Right hindlimb (tissue), 1 donor: ENCODE results near the gene GLDN.
A peak's percentile ranks its signal among the peaks of the same experiment; 100 is the strongest.

Experiments used
- DNase-seq: peaks from one replicate; pipeline ENCODE4 v3.0.0-alpha.2; 2018

GLDN gene

DNA sequence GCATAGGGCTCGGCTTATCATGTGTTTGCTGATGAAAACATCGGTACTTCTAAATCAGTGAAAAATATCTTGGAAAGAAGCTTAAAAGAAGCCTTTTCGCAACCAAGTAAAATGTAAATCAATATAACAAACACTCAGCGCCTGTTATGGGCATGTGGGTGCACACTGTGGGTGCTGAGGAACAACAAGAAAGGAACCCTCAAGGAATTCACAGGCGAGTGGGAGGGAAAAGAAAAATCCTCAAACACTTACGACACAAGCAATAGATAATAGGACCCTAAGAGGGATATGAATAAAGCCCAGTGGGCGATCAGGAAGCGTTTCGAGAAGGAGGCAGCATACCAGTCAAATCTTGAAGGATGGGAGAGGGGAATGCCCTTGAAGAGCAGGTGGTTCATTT, 21.9 kb downstream of the GLDN start:
- DNase-seq = no peak

DNA sequence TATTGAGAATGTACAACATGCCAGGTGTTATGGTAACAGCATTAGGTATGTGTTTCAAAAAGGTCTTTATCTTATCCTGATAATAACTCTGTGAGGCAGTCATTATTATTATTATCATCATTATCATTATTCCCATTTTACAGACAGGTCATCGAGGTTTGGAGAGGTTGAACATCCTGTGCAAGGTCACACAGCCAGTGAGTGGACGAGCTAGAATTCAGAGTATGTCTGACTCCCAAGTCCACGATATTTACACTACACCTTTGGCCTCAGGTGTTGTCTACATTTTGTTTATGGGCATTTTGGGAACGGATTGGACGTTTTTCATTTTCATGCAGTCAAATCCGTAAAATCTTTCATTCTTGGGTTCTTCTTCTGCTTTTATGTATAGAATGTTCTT, 24.0 kb downstream of the GLDN start:
- no peak for DNase-seq

DNA sequence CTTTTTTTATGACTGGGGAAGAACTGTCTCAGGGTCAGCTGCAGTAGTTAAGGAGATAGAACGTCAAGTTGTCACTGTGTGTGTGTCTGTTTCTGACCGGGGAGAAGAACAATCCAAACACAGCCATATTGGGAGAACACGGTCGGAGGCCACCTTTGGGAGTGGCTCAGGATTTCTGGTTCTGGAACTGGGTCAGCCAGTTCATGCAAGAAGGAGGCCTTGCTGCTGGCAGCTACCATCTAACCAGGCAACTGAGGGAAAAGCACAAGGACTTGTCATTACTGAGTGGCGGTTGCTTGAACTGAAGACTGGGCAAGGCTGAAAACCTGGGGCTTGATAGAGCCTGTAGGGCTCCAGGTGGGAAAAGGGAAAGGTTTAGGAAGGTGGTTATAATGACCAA, 24.6 kb downstream of the GLDN start:
- no peak for DNase-seq

DNA sequence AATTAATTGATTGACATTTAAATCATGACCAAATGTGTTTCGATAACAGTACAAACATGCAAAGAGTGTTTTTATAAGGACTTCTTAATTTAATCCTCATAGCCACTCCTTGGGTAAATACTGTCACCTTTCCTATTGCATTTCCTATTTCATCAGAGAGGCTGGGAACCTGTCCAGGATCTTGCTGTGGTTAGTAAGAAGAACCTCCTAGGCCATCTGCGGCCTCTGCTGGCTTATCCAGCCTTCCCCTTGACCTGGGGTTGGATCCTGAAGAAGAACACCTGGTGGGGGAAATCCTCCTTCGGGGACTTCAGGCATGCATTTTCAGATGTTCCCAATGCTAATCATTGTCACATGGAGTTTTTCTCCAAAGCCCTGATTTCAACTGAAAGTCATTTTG, 25.5 kb downstream of the GLDN start:
- peak; percentile 31 for DNase-seq

DNA sequence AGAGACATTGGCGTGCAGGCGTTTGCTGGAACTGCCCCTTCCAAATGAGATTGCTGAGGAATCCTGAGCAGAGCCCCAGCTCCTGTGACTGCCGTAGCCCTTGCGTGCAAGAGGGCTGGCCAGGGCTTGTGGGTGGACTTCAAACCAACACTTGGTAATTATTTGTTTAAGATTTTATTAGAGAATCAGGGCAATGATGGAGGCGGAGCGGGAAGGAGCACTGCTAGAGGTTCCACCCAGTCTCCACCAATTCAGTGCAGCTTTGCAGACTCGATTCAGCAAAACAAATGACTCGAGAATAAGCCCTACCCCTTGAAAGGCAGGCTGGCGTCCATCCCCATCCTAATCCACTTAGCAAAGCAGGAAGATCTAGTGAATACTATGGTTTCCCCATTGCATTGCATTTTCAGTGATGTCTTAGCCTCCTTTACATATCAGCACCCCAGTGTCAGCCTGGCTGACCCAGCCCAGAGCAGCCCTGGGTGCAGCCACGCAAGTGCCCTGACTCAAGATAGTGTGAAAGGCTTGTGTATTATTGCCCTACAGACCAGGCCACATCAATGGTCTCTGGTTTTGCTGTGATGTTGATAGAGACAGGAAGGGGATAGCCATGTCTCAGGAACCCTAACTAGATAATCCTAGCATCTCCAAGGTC, 26.0 kb downstream of the GLDN start:
- DNase-seq = no peak

DNA sequence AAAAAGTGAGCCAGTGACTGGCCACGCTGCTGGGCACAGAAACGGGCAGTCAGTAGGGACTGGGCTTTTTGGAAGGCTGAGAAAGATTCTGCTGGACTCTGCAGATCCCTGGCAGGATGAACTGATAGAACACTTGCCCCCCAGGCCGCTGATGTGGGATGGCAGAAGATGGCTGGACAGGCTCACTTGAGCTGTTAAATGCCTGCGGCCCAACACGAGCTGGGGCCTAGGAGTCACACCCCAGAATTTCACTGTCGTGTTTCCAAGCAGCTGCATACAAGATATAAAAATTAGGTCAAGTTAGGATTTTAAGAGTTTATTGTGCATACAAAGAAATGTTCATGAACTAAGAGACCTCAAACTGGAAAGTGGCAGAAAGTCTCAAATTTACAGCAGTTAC, 26.9 kb downstream of the GLDN start:
- DNase-seq = no peak

DNA sequence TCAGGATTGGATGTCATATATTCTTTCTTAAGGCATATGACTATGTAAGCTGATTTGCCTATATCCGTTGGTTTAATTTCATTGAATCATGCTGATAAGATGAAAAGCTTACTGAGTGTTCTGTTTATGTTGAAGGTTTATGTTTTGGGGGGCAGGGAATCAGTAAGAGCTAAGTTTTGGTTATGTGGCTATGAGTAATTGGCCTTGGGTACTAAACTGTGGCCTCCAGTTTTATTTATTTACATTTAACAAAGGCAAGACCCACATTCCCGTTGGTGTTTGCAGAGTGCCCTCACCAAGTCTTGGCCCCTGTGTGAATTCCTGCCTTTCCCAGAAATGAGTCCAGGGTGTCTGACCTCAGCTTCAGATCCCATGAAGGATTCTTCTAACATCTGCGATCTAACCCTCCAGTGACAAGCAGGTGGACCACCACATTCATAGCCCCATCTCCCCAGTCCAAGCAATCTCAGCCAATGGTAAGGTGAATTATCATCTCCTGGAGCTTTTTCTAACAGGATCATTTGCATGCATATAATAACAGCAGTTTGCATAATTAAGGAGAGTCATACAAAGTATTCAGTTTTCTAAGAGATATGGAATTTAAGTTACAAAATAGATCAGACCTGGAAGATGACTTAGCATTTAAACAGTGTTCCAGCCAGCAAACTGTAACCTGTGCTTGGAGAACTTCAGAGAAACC, 27.4 kb downstream of the GLDN start:
- DNase-seq = no peak

DNA sequence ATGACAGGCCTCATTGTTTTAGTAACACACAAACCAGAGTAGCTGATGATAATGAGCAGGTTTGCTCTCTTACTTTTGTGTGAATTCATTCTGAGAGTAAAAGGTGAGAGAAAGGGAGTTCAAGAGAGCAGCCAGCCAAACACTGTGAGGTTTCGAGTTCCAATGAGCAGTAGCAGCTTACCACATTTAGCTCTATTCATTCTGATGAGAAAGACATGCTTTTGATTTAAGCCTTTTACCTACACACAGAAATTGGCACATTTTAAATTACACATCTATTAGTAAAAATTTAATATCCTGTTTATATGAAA, 28.0 kb downstream of the GLDN start:
- no peak for DNase-seq

DNA sequence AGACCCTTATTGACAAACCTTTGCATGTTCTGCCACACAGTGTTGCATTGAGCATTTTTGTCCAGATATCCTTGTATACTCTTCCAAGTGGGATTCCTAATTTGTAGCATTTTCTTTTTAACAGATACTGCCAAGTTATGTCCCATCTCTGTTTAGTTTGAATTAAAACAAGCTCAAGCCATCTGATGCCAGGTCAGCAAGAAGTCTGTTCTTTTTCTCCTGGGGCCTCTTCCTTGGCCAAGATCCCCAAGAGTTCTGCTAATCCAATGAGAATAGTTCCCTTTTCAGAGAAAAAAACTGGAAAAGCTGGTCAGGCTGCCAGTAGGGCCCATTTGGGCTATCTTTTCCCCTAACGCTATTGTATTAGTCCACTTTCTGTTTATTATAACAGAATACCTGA, 29.8 kb downstream of the GLDN start:
- no peak for DNase-seq

DNA sequence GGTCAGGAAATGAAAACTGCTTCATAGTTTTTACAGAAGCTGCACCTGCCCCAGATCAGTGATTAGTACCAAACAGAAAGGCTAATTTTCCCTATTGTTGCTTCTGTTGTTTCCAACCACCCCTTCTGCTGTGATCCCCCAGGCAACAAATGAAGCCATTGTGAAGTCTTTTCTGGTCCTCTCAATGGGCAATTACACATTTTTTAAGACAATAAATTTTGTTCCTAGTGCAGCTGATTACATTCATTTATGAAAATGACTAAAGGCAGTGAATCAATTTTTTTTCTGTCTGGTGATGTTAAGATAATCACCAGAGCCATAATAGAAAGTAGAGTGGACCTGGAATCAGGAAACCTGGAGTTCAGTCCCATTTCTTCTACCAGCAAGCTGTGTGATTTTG, 32.7 kb downstream of the GLDN start:
- DNase-seq = no peak

DNA sequence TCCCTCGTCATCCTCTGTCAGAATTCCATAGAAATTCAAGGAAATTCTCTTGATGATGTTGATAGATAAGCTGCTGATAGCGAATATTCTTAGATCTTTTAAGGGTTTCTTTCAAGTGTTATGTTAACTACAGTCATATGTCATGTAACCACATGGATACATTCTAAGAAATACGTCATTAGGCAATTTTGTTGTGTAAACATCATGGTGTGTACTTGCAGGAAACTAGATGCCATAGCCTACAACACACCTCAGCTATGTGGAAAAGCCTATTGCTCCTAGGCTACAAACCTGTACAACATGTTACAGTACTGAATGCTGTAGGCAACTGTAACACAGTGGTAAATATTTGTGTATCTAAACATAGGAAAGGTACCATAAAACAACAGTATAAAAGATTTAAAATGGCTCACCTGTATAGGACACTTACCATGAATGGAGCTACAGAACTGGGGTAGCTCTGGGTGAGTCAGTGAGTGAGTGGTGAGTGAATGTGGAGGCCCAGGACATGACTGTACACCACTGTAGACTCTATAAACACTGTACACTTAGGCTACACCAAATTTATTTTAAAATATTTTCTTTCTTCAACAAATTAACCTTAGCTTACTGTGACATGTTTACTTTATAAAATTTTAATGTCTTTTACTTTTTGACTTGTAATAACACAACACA, 34.6 kb downstream of the GLDN start:
- DNase-seq = no peak

DNA sequence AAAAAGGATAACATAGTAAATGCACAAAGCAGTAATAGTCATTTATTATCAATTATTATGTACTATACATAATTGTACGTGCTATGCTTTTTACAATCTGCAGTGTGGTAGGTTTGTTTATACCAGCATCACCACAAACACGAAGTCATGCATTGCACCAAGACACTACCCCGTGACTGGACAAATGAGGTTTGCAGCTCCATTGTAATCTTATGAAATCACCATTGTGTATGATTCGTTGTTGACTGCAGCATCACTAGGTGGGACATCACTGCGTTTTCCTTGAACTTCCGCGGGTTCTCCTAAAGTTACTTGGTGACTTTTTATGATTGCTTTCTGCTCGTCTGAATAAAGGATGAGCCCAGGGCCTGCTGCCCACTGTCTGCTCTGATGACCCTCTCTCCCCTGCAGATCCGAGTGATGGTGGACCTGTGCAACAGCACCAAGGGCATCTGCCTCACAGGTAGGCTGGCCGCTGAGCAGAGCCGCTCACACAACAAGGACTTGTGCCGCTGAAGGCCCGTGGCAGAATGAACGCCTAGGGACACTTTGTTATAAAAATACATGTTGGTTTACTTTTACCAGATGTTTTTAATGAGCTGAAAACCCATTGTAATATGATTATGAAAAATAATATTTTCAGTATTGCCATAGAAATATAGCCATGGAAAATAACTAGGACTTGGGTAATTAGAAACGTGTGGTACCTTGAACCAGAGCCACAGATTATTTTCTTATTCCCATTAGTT, 35.8 kb downstream of the GLDN start:
- DNase-seq = no peak

DNA sequence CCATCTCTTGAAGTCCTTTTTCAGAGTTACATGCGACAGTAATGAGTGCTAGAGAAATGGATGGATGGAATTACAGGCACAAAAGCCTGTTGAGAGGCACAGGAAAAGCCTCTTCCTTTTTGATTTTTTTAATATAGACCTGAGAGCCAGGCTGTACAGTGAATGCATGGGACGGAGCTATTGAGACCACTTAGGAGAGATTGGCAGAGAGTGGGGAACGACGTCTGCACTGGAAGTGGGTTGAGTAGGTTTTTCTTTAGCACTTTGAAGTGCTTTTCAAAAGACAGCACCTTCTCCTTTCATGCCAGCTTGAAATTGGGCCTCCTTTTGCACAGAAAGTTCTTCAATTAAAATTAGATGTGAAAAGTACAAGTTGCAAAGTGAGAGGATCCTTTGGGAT, 37.0 kb downstream of the GLDN start:
- no peak for DNase-seq

DNA sequence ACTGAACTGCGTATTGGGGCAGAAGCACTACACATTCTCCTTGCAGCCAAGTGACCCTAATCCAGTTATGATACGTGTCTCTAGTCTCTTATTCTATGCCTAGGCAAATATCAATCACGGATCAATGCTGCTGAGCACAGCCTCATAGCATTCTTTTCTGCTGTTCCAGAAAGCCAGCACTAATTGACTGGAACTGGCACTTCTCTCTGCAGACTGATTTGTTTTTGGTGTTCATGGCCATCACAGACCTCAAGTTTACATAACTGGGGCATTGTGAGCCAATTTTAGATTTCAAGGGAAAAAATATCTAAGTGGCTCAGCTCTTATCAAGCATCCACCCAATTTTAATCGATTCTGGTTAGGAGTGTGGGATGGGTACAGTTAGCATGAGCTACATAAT, 37.9 kb downstream of the GLDN start:
- DNase-seq = no peak

DNA sequence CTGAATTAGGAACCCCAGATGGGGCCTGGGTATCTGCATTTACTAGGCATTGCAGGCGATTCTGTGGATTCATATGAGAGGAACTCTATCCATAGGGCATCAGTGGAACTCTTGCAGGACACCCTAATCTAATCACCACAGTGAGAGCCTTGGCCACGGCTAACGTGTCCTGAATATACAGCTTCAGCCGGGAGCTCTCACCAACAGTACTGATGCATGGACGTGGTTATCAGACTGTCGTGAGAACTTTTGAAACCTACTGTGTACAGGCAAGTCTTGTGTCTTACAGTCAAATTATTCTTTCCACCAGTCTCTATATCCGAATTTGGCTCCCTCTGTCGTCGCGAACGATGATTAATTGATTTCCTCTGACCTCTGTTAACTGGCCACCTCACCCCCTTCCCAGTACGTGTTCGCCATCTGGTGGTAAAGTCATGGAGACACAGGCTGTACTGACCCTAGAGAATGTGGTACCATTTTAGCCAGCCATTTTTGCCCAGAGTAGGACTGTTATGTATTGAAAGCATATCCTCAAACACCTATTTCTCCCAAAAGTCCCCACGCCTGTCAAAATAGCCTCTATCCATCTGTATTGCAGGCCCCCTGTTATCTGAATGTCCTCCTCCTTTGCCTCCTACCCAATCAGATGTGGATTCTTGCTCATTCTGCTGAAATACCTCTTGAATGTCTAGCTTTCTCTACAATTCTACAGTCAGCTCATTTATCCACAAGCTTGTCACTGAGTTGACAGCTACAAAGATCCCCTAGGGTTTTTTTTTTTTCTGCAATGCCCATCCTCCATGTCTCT, 39.7 kb downstream of the GLDN start:
- peak; percentile 75 for DNase-seq

DNA sequence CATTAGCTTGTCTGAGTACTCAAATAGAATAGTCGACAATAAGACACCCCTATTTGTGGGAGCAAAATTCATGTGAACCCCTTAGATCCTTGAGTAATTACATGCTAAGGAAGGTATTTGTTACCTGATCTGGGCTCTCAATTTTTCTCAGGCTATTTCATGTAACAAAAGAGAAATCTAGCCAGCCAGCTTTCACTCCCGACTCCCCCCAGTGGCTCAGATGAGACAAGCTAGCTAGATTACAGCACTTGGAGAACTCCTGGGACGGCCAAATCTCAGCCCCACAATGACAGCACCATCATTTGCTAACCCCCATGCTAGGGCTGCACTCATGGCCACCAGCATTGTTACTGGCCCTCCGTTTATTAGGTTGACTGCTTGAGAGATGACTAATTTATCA, 41.3 kb downstream of the GLDN start:
- DNase-seq = peak; percentile 47

DNA sequence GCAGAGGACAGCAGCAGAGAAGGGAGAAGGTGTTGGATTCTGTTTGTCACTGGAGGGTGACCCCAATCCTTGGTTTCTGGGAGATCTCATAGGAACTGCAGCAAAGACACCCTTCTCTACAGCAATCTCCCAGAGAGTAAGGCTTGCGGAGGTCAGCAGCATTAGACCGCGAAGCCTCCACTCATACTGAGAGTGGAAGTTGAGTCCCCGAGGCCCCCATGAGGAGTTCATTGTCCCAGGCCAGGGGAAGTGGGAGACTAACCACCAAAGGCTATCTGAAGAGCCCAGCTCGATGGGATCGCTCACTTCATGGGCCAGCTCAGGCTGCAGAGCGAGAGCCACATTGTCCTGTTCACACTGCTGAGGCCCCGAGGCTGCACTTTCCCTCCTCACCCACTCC, 44.6 kb downstream of the GLDN start:
- no peak for DNase-seq

DNA sequence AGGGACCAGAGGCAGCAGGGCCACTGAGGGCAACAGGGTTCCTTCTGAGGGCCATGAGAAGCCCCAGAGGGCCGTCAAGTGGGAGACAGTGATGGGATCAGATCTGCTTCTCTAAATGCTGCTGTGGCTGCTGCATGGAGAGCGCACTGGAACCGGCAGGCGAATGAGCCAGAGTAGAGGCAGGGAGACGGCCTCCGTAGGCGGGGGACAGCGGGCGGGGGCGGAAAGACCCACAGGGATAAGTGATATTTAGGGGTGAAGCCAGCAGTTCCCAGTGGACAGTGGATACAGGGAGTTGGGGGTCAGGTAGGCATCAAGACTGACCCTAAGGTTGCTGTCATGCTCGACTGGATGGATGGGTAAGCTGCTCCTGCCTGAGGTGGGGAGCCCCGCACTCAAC, 45.0 kb downstream of the GLDN start:
- DNase-seq = no peak

DNA sequence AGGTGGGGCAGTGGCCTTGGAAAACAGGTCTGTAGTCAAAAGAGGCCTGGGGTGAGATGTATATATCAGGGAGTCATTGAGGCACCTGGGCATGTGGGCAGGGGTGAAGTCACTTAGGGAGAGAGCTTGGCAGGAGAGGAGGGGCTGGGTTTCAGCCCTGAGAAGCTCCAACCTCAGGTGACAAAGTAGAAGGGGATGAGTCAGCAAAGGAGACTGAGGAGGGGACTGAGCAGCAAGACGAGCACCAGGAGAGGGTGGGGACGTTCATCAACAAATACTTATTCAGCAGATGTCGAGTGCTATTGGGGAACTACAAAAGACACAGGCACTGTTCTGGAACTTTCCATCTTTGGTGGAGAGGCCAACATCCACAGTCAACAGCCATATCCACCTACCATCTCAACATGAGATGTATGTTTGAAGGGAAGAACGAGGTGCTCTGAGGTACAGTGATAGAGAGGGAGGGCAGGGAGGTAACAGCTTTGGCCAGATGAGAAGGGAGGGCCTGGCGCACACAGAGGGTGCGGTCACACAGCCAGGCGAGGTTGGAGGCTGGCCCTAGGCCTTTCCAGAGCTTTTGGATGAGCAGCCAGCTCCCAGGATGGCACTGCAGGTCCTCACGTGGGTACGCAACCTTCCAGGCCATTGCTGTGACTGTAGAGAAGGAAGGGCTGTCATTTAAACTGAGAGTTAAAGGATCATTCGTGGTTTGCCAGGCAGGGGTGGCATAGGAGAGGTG, 45.7 kb downstream of the GLDN start:
- DNase-seq = no peak

DNA sequence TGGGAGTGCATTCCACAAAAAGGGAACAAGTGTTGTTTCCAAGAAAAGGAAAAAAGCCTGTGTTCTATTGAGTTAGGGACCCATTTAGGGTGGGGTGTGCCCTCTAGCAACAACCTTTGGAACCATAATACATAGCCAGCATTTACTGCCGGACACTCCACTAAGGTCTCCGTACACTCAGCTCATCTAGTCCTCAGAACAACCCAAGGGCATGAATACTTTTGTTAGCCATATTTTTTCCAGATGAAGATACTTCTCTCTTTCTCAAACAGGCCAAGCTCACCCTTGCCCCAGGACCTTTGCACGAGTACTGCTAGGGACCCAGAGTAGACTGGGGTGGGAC, 46.2 kb downstream of the GLDN start:
- DNase-seq = no peak

DNA sequence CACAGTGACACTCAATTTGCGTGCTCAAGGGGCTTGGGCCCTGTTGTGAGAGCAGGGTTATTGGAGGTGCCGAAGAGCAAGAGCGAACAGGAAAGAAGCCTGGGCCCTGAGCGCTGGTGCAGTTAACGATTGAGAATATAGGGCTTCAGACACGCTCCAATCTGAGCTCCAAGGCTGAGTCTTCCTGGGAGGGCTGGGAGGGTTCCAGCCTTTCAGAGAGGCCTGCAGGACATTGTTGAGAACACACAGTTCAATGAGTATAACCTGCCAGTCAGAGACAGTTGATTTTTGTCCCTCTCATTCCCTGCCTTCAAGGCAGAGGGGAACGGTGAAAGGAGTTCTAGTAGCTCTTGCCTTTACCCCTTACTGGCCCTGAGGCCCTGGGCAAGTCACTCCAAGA, 47.3 kb downstream of the GLDN start:
- no peak for DNase-seq

DNA sequence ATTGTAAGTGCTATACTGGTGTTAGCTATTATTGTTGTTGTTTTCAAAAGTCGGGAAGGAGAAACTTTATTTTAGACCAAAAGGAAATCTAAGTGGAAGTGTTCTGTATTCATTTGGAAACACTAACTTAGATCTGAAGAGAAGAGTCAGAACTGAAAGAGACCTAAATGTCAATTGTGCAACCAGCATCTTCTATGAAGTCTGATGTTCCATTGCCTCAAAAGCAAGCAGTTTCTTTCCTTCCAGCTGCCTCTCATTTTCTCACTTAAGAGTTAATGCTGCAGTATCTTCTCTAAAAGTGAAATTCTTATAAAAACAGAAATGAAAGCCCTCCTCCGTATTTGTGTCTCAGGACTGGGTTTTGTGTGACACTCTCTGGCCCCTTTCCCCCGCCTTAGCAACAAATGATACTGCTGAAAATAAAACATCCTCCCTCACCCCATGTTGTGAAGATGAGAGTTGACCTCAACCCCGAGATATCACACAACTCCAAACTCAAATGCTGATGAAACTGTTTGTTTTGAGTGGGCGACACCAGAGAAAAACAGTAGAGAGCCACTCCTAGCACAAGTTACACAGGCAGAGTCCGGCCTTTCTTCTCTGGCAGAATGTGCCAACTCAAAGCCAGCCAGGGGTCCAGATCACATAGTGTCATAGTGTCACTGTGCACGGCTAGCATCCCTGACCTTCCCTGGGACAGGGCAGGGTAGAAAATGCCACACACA, 48.9 kb downstream of the GLDN start:
- DNase-seq = no peak
